HG03378 (cell line): ENCODE results near the gene ELOVL2.

Source experiments
- ATAC-seq: cut with Tn5 transposase; IDR thresholded peaks from one replicate; pipeline ENCODE4 v1.9.1; 2021; ENCODE audit warnings: mild to moderate bottlenecking, moderate library complexity; ENCODE audit not compliant: unreplicated experiment

ELOVL2 gene

DNA sequence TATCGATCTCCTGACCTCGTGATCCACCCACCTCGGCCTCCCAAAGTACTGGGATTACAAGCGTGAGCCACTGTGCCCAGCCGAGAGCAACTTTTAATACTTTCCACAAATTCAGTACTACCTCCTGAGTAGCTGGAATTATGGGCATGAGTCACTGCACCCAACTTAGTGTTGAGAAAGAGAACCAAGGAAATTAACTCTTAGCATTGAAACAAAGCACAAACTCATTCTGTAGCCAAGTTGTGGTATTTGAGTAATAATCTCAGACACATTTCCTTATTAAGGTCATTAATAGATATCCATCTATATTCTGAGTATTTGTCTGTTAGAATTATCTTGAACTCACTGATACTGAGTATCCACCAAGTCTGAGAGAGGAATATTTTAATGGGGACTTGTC is 14.3 kb upstream of the ELOVL2 start:
- no peak for ATAC-seq

DNA sequence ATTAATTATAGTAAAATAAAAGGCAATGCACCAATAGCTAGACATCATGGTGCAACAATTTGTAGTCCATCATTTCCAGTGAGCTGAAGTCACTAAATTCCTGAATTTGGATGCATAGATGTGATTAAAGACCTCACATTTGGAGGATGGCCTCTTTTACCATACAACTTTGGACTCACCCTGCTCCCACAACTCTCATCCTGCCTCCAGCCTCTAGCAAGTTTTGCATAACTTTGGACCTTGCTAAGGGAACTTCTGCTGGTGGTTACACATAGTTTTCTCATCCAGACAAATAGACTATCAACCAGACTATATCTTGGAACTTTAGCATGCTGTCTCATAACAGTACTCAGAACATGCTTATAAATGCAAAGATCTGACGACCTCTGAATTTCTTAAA is 12.8 kb upstream of the ELOVL2 start:
- ATAC-seq: no peak

- ATAC-seq: no peak
Measured at GRCh38 chr6:11055127-11055627, 11.1 kb upstream of the ELOVL2 start.

DNA sequence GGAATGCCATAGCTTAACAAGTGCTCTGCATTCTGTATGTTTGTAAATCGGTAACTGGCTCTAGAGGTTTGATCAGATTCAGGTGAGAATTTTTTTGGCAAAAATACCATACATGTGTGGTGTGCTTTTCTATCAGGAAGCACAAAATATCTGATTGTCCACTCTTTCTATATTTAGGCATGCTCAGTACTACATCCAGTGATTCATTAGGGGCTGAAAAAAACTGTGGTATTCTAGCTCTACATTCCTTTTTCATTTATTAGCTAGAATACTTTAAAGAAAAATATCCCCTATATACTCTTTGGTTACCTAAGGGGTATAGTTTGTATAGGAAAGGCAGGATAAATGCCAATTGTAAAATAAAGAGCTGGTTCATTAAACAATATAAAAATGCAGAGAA is 10.6 kb upstream of the ELOVL2 start:
- ATAC-seq: no peak

- ATAC-seq: no peak
Measured at GRCh38 chr6:11053307-11053706, 9.2 kb upstream of the ELOVL2 start.

DNA sequence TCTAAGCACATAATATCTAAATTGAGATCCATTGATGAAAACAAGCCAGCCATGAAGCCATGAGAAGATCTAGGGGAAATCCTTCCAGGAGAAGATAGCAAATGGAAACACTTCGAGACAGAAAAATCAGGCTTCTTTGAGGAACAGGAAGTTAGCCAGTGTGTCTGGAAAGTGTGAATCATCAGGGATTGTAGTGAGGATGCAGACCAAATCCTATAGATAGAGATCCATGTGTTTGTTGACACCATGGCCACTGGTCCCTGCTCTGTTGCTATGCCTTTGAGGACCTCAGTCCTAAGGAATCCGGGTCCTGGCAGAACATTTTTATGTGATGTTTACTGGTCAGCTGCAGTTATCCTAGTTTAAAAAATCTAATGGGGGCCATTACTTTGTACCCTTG is 6.6 kb upstream of the ELOVL2 start:
- no peak for ATAC-seq

DNA sequence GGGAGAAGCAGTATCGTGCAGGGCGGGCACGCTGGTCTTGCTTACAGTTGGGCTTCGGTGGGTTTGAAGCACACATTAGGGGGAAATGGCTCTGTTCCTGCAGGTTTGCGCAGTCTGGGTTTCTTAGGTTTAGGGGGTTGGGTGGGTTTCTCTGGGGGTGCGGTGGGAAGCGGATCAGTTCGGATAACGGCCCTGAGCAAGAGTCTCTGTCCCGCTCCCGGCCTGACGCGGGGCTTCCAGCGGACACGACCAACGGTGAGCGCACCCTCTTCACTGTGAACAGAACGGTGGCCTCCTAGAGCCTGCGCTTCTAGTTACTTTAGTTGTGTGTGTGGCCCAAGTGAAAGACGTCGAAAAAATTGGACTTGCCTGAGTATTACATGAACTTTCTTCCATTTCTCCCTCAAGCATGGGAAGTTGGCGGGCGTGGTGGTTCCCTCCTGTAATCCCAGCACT is 635 bp upstream of the ELOVL2 start:
- no peak for ATAC-seq

- no peak for ATAC-seq
Measured at GRCh38 chr6:11043378-11043960, 636 bp downstream of the ELOVL2 start.

DNA sequence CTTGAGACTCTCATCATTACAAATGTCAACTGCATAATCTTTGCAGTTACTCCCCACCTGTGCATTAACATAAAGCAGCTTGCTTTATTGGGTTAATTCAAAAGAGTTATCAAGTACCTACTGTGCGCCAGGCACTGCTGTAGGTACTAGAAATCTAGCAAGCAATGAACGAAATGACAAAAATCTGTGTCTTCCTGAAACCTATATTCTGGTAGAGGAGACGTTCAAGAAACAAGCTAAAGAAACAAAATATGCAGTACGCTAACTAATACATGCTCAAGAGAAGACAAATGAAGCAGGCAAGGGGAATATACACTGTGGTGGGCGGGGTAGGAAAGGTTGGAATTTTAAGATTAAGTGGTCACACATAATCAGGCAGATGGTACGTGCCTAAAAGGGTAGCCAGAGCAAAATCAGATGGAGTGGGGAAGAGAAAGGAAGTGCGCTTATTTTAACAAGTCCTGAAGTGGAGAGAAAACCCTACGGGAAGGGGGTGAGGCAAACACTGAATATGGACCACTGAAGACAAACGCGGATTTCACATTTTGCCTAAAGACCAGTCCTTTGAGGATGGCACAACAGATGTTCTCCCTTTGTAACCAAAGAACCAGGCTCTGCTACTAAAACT is 1.2 kb downstream of the ELOVL2 start:
- ATAC-seq: no peak

DNA sequence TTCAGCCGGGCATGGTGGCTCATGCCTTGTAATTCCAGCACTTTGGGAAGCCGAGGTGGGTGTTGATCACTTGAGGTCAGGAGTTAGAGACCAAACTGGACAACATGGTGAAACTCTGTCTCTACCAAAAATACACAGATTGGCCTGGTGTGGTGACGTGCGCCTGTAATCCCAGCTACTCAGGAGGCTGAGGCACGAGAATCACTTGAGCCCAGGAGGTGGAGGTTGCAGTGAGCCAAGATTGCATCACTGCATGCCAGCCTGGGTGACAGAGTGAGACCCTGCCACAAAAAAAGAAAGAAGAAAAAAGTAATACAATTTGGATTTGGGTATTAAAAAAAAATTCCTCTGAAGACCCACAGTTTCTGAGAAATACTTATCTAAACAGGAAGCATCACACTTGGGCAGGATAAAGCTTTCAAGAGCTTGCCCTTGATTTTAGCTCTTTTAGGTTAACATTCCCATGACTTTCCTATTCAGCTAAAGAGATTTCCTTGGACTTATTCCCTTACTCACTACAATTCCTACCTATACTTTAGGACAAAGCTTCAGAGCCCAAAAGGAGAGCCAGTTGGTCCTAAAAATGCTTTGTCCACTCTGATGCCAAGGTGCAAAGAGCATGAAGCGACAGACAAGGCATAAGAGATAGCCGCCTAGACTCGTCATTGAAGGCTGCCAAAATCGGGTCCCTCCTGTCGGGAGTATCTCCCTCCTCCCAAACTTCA is 1.9 kb downstream of the ELOVL2 start:
- ATAC-seq: no peak

DNA sequence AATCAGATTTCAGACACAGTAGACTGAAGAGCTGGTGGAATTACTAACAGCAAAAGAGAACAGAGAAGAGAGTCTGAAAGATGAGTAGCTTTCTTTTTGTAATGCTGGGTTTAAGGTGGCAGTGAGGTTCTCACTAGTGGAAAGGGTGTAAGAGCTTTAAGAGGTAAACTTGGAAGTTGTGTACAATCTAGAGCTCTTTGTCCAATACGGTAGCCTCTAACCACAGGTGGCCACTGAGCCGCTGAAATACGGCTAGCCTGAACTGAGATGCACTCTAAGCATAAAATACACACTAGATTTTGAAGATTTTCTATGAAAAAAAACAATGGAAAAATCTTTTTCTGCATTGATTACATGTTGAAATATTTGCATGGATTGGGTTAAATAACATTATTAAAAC is 4.0 kb downstream of the ELOVL2 start:
- ATAC-seq: no peak

GRCh38 chr6:11039040-11039439 is 5.1 kb downstream of the ELOVL2 start:
- ATAC-seq: no peak

GRCh38 chr6:11036977-11037430 is 7.1 kb downstream of the ELOVL2 start:
- no peak for ATAC-seq

GRCh38 chr6:11036351-11036740 is 7.8 kb downstream of the ELOVL2 start:
- no peak for ATAC-seq

- ATAC-seq: no peak
Measured at GRCh38 chr6:11035616-11036350, 8.3 kb downstream of the ELOVL2 start.

- no peak for ATAC-seq
Measured at GRCh38 chr6:11033825-11034224, 10.3 kb downstream of the ELOVL2 start.

- no peak for ATAC-seq
Measured at GRCh38 chr6:11030904-11031303, 13.2 kb downstream of the ELOVL2 start.

GRCh38 chr6:11028959-11029358 is 15.1 kb downstream of the ELOVL2 start:
- no peak for ATAC-seq

DNA sequence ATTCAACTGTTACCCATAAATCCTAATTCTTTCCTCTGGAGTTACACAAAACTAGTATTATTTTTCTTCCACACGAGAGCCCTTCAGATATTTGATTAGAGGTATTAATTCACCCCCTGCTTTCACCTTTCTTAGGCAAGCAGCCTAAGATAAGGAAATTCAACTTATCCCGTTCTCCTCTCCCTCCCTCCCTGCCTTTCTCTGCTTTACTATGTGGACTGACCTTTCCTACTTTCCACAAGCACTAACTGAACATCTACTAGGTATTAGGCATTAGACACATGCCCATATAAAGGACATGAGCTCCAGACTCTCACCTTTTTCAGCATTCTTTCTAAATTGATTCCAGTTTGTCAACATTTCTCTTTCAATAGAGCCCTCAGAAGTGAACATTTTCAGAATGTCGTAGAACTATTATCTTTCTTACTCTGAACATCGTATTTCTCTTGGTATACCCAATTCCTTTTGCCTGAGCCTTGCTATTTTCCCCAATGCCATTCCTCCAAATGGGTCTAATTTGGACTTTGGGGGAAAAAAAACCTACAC is 16.5 kb downstream of the ELOVL2 start:
- ATAC-seq: no peak

DNA sequence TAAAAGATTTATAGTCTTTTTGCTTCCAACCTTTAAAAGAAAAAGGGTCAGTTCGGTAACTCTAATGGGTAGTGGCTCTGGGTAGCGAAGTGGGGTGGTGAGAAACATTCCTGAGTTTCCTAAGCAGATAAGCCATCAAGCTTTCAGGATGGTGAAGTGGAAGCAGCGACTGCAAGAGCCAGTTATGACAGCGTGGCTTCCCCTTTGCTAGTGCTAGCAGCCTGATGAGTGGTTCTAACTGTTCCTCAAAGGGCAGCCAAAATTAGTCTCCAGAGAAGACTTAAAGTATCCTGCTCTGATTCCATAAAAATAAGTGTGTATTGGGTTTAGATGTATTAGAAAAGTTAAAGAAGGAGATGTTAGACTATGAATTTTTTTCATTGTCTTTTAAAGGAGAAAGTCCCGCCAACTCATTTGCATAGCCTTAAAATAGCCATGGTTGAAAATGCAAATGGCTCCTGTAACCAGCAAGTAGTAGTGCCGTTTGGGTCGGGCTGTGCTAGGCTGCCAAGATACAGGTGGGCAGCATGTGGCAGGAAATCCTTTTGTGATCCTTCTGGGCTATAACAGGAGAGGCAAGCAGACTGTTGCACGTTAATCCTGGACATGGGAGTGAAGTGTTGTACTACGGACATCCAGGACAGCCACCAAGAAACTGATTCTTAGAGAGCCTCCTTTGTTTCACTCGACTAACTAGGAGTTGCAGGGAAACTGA is 18.0 kb downstream of the ELOVL2 start:
- peak; percentile 84 for ATAC-seq
